BLaER1 treated with 17β-estradiol and CSF1 and Interleukin-3, amounts not matched to agents 10 nM and 100 nM (cell line): ENCODE data around the gene HAUS3.
"Not testable (repeated sequence)": the region's sequence is repeated elsewhere in the genome, so short reads cannot be mapped to it uniquely, and the experiment has no call there.

Experiments
- H3K27ac ChIP-seq, 11 experiments: shearing (Covaris generic); formaldehyde crosslinking; 2 replicates each; pipeline ENCODE4 v1.8.1; 2022
- H3K27me3 ChIP-seq, 11 experiments: shearing (Covaris generic); formaldehyde crosslinking; 2 replicates each; pipeline ENCODE4 v1.8.1; 2022
- H3K36me3 ChIP-seq, 11 experiments: shearing (Covaris generic); formaldehyde crosslinking; 2 replicates each; pipeline ENCODE4 v1.8.1; 2022
- H3K4me1 ChIP-seq, 10 experiments: shearing (Covaris generic); formaldehyde crosslinking; 2 replicates each; pipeline ENCODE4 v1.8.1; 2022
- H3K4me2 ChIP-seq, 11 experiments: shearing (Covaris generic); formaldehyde crosslinking; 2 replicates each; pipeline ENCODE4 v1.8.1; 2022
- H3K4me3 ChIP-seq, 10 experiments: shearing (Covaris generic); formaldehyde crosslinking; 2 replicates each; pipeline ENCODE4 v1.8.1; 2022
- H3K9ac ChIP-seq, 11 experiments: shearing (Covaris generic); formaldehyde crosslinking; 2 replicates each; pipeline ENCODE4 v1.8.1; 2022
- H3K9me3 ChIP-seq, 11 experiments: shearing (Covaris generic); formaldehyde crosslinking; replicated peaks in 1 of 11; 2 replicates each; pipeline ENCODE4 v1.8.1; 2022
- H4K20me1 ChIP-seq, 11 experiments: shearing (Covaris generic); formaldehyde crosslinking; 2 replicates each; pipeline ENCODE4 v1.8.1; 2022
- Cebpa-rat ChIP-seq, 11 experiments: shearing (Covaris generic); IDR thresholded peaks; 2 replicates each; pipeline ENCODE4 v1.8.1; 2022

Gene HAUS3

DNA sequence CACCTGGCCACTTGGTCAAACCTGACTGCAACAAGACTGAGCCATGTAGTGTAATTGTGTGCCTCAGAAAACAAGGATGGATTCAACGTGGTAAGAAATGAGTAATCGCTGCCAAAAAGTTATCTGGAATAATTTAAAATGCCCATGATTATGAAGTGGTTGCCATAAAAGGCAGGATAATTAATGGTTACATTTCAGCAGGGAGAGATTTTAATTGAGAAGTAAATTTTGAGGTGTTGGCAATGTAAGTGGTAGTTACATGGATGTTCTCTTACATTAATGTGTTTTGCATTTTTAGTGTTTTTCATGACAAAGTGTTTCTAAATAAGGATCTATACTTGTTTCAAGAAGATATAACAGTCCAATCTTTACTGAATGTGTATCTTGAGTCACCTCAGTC lies 15.7 kb downstream of the HAUS3 start:
- H3K9ac ChIP-seq = no peak overlapping the region; a peak in 1 of 22 replicates
- H4K20me1 ChIP-seq = peaks cover 0 to 7% (median 0%) of the 10 kb centered on the region in 11 experiments; a peak in 5 of 22 replicates
- H3K4me2 ChIP-seq = no peak overlapping the region
- H3K4me3 ChIP-seq = no peak overlapping the region
- no peaks in the 10 kb centered on the region for H3K27me3 ChIP-seq
- no peaks in the 10 kb centered on the region for H3K9me3 ChIP-seq
- peaks cover 36 to 75% (median 55%) of the 10 kb centered on the region in 11 experiments for H3K36me3 ChIP-seq
- no peak for TF ChIP-seq Cebpa-rat (IDR thresholded peaks at IDR 0.05)
- no peak overlapping the region for H3K27ac ChIP-seq
- no peaks in the 10 kb centered on the region for H3K4me1 ChIP-seq

DNA sequence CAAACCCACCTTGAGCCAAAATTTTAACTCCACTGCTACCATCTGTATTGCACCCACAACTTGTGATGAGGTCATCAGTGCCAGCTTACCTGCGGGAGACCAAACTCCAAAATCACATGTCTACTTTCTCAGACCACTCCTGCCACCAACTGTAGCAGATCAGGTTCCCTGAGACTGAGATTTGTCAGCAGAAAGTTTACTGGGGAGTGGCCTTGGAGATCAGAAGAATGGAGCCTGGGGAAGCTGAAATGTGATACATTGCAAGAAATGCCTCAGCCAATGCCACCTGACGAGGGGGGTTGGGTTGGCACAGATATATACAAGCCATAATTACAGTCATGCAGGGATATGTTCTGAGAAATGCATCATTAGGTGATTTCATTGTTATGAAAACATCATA lies 19.1 kb downstream of the HAUS3 start:
- Histone ChIP-seq H3K9ac (no peak overlapping the region), H3K27ac (no peak overlapping the region), H3K4me1 (no peaks in the 10 kb centered on the region), H4K20me1 (peaks cover 0 to 19% (median 0%) of the 10 kb centered on the region in 11 experiments; a peak in 8 of 22 replicates), H3K9me3 (no peaks in the 10 kb centered on the region), H3K4me2 (no peak overlapping the region), H3K4me3 (no peak overlapping the region), H3K36me3 (peaks cover 19 to 47% (median 32%) of the 10 kb centered on the region in 11 experiments; a peak in 21 of 22 replicates), H3K27me3 (no peaks in the 10 kb centered on the region)
- TF ChIP-seq Cebpa-rat (IDR thresholded peaks at IDR 0.05) = no peak

DNA sequence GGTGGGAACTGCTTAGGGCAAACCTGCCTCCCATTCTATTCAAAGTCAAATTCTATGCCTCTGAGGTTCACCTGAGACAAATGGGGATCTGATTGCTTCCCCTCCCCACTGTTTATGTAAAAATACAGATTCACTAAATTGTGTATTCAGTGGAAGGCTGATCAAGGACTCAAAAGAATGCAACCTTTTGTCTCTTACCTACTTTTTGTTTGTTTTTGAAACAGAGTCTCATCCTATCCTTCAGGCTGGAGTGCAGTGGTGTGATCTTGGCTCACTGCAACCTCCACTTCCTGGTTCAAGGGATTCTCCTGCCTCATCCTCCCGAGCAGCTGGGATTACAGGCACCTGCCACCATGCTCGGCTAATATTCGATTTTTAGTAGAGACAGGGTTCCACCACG lies 20.5 kb downstream of the HAUS3 start:
- H4K20me1 ChIP-seq = peaks cover 0 to 19% (median 0%) of the 10 kb centered on the region in 11 experiments; a peak in 7 of 22 replicates
- H3K9me3 ChIP-seq, H3K4me2 ChIP-seq, H3K9ac ChIP-seq, H3K4me1 ChIP-seq, H3K4me3 ChIP-seq, H3K27ac ChIP-seq, H3K27me3 ChIP-seq: not testable (repeated sequence)
- H3K36me3 ChIP-seq = peaks cover 11 to 33% (median 23%) of the 10 kb centered on the region in 11 experiments; a peak in 21 of 22 replicates

DNA sequence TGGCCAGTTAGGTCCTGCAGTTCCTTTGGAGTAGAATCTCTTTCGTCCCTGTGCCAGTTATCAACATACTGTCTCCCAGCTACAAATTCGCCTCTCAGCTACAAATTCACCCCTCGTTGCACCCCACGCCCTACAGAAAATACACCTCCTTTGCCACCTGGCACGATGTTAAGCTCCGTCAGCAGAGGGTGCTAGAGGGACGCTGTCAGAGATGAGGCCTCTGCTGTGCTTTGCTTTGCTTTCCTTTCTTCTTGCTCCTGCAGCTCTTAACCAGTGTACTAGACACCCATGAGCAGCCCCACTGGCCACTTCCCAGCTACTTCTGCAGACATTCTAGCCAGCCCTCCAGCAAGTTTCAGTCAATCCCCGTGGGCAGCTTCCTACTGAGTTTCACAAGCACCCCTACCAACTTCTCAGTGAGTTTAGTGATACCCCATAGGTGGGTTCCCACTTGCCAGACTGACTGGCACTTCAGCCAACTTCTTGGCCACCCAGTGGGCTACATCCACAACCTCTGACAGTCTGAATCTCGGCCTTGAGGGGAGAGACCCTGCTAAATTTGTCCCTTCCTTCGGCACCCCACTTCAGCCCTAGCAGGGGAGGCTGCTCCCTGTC lies 21.8 kb downstream of the HAUS3 start:
- Histone ChIP-seq H3K4me2 (no peak overlapping the region), H3K27me3 (no peaks in the 10 kb centered on the region), H3K9ac (no peak overlapping the region), H4K20me1 (peaks cover 0 to 19% (median 0%) of the 10 kb centered on the region in 11 experiments; a peak in 6 of 22 replicates), H3K4me1 (no peaks in the 10 kb centered on the region), H3K27ac (no peak overlapping the region), H3K36me3 (peaks cover 11 to 21% (median 15%) of the 10 kb centered on the region in 11 experiments; a peak in 21 of 22 replicates), H3K9me3 (no peaks in the 10 kb centered on the region), H3K4me3 (no peak overlapping the region)
- TF ChIP-seq Cebpa-rat (IDR thresholded peaks at IDR 0.05) = no peak

DNA sequence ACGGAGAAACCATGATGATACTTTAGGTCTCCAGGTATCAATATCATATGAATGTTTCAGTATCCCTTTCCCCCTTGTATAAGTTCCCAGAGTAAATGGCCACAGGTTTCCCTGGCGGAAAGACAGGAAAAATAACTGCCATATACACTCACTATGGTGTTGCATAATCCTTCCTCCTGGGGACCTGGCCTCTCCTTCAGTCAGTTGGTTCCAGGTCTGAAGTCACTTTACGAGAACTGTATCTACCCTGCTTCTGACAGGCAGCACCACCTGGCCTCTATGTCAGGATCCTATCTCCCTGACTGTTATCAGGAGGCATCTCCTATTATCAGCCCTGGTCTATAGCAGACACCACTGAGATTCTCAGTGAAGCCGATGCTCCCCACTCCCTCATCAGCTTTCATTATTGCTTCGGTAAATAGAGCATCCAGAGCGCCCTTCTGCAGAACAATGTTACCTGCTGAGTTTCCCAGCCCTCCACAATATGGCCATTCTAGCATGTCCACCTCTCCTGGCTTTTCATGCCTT lies 22.6 kb downstream of the HAUS3 start:
- Histone ChIP-seq H3K27me3 (no peaks in the 10 kb centered on the region), H3K36me3 (peaks cover 11 to 21% (median 15%) of the 10 kb centered on the region in 11 experiments; a peak in 21 of 22 replicates), H3K9ac (no peak overlapping the region), H4K20me1 (peaks cover 0 to 19% (median 0%) of the 10 kb centered on the region in 11 experiments; a peak in 6 of 22 replicates), H3K4me2 (no peak overlapping the region), H3K4me3 (no peak overlapping the region), H3K9me3 (no peaks in the 10 kb centered on the region), H3K27ac (no peak overlapping the region), H3K4me1 (peaks cover 0 to 4% (median 0%) of the 10 kb centered on the region in 10 experiments; a peak in 2 of 20 replicates)
- no peak for TF ChIP-seq Cebpa-rat (IDR thresholded peaks at IDR 0.05)

DNA sequence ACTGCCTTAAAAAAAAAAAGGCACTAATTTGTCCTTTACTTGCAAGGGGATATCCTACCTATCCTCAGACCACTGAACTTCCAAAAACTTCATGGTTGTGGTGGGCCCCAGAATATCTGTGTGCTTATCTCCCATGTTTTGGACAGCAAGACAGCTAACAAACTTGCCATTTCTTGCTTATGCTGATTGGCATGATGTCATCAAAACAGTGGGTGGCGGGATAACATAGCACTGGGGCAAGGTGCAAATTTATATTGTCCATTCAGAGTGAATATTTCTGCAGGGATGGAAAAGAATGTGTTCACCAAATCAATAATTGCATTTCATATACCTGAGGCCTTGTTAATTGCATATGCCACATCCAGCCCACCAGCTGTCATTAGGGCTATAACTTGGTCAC lies 23.5 kb downstream of the HAUS3 start:
- TF ChIP-seq Cebpa-rat (IDR thresholded peaks at IDR 0.05) = no peak
- Histone ChIP-seq H3K9me3 (no peaks in the 10 kb centered on the region), H3K4me2 (no peak overlapping the region), H3K27me3 (no peaks in the 10 kb centered on the region), H3K4me3 (no peak overlapping the region), H3K9ac (no peak overlapping the region), H3K36me3 (peaks cover 7 to 18% (median 10%) of the 10 kb centered on the region in 11 experiments; a peak in 21 of 22 replicates), H3K27ac (no peak overlapping the region), H4K20me1 (peaks cover 0 to 19% (median 0%) of the 10 kb centered on the region in 11 experiments; a peak in 6 of 22 replicates), H3K4me1 (peaks cover 0 to 9% (median 0%) of the 10 kb centered on the region in 10 experiments; a peak in 2 of 20 replicates)

DNA sequence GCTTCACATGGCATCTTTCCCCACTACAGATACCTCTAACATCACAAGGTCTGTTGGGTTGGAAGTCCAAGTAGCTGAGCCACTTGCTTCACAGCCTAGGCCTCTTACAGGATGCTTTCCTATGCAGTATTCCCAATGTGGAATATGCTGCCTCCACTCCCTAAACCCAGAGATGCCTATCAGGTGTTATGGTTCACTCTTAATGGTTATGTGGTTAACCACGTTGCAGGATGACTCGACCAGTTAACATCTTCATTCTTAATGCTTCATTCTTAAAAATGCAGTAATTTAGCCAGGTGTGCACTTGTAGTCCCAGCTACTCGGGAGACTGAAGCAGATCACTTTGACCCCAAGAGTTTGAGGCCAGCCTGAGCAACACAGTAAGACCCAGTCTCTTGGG lies 24.2 kb downstream of the HAUS3 start:
- Histone ChIP-seq H3K27ac (no peak overlapping the region), H4K20me1 (peaks cover 0 to 19% (median 0%) of the 10 kb centered on the region in 11 experiments; a peak in 5 of 22 replicates), H3K9me3 (no peaks in the 10 kb centered on the region), H3K4me1 (peaks cover 0 to 9% (median 0%) of the 10 kb centered on the region in 10 experiments; a peak in 2 of 20 replicates), H3K9ac (no peak overlapping the region), H3K4me3 (no peak overlapping the region), H3K36me3 (peaks cover under 1 to 10% (median 3%) of the 10 kb centered on the region in 11 experiments; a peak in 15 of 22 replicates), H3K4me2 (no peak overlapping the region), H3K27me3 (no peaks in the 10 kb centered on the region)
- TF ChIP-seq Cebpa-rat (IDR thresholded peaks at IDR 0.05) = no peak

DNA sequence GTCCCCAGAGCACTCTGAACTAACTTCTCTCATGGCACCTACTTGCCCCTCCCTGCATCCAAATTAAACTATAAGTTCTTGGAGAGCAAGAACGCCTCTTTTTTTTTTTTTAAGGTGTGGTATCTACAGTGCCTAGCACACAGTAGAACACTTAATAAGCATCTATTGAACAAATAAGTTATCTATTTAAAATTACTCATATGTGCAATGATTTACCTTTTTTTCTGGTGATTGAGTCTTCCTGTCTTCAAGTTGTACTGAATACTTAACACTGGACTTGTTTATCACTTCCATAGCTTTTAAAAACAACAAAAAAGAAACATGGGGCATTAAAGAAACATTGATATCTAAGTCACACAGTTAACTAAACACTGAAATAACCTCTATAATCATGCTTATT lies 29.1 kb downstream of the HAUS3 start:
- Histone ChIP-seq H3K4me2 (no peak overlapping the region), H4K20me1 (no peaks in the 10 kb centered on the region), H3K36me3 (0 out of 22 replicates have a peak, but pooled peaks cover 0 to under 1% (median 0%) of the 10 kb centered on the region in 11 experiments), H3K9me3 (no peaks in the 10 kb centered on the region), H3K4me3 (no peak overlapping the region), H3K4me1 (peaks cover 0 to 9% (median 0%) of the 10 kb centered on the region in 10 experiments; a peak in 2 of 20 replicates), H3K27me3 (no peaks in the 10 kb centered on the region), H3K9ac (no peak overlapping the region), H3K27ac (no peak overlapping the region)
- no peak for TF ChIP-seq Cebpa-rat (IDR thresholded peaks at IDR 0.05)

DNA sequence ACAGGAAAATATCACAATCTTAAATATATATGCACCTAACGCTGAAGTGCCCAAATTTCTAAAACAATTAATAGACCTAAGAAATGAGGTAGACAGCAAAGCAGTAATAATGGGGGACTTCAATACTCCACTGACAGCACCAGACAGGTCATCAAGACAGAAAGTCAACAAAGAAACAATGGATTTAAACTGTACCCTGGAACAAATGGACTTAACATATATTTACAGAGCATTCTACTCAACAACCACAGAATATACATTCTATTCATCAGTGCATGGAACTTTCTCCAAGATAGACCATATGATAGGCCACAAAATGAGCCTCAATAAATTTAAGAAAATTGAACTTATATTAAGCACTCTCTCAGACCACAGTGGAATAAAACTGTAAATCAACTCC lies 39.1 kb downstream of the HAUS3 start:
- H3K4me1 ChIP-seq, H3K4me3 ChIP-seq, H3K27me3 ChIP-seq, H3K4me2 ChIP-seq, H4K20me1 ChIP-seq, H3K9me3 ChIP-seq, H3K9ac ChIP-seq, H3K27ac ChIP-seq: not testable (repeated sequence)
- peaks cover 0 to 12% (median 5%) of the 10 kb centered on the region in 11 experiments; a peak in 10 of 22 replicates for H3K36me3 ChIP-seq
